Stimulated activated CD4-positive, alpha-beta T cell treated with anti-CD3 and anti-CD28 coated beads, Interleukin-4, amount 100 ng/mL, for 48 hours (primary cell): ENCODE measurements around the gene NCKAP1.
A peak's percentile ranks its signal among the peaks of the same experiment; 100 is the strongest.
"Not testable (repeated sequence)": the region's sequence is repeated elsewhere in the genome, so short reads cannot be mapped to it uniquely, and the experiment has no call there.

Experiments used
- DNase-seq, 2 donors: peaks; one replicate each; pipeline ENCODE4 v3.0.0-alpha.2; 2020; ENCODE audit warnings: low read depth in 2 of 2

The NCKAP1 gene

GRCh38 chr2:182880100-182880499 lies 158.2 kb downstream of the NCKAP1 start:
- DNase-seq = not testable (repeated sequence)

- DNase-seq = not testable (repeated sequence)
These were observed 161.6 kb downstream of the NCKAP1 start for GRCh38 chr2:182876653-182877052.

GRCh38 chr2:182870227-182870626 lies 168.0 kb downstream of the NCKAP1 start:
- DNase-seq = no peak

- DNase-seq = no peak
These were observed 170.0 kb downstream of the NCKAP1 start for GRCh38 chr2:182868054-182868796.

GRCh38 chr2:182867426-182868053 lies 170.7 kb downstream of the NCKAP1 start:
- no peak for DNase-seq

GRCh38 chr2:182866461-182867406 lies 171.5 kb downstream of the NCKAP1 start, which contains the start of gene FRZB:
Gene FRZB, minus strand, starts transcription at chr2:182866637. Its CDS starts 85 bp downstream, at chr2:182866552.
- DNase-seq = peak in 1 of 2 donors; percentile 1

GRCh38 chr2:182866095-182866460 lies 172.2 kb downstream of the NCKAP1 start:
- no peak for DNase-seq

- no peak for DNase-seq
These were observed 173.2 kb downstream of the NCKAP1 start for GRCh38 chr2:182864949-182865570.

- no peak for DNase-seq
These were observed 174.6 kb downstream of the NCKAP1 start for GRCh38 chr2:182863642-182864041.

- DNase-seq = no peak
These were observed 176.2 kb downstream of the NCKAP1 start for GRCh38 chr2:182862091-182862490.

GRCh38 chr2:182860858-182861257 lies 177.4 kb downstream of the NCKAP1 start:
- DNase-seq = no peak
